Renal cortex interstitium (tissue), 11 donors: ENCODE results near the gene GLI3. TPM values are rescaled to one million over a fixed set of nuclear protein-coding genes. Genes with fewer than 3 reads are reported as not detected.

Experiments
- DNase-seq, 11 donors: peaks; one replicate each; pipeline ENCODE4 v3.0.0-alpha.2; 2013; ENCODE audit warnings: low read depth in 9 of 11, low spot score in 4 of 11; ENCODE audit errors: extremely low read depth in 1 of 11
- polyA plus RNA-seq, 3 donors: library from polyadenylated mRNA; unstranded; fragments of 120-200 nt; gene quantifications; one replicate each; pipeline ENCODE4 v1.2.1, GENCODE V29; 2013; ENCODE audit not compliant: insufficient read length in 3 of 3

The GLI3 gene
- polyA plus RNA-seq, 3 donors = 15.1 to 17.7 (median 16.2) TPM

GRCh38 chr7:42099066-42099465 lies 137.9 kb downstream of the GLI3 start:
- no peak for DNase-seq

GRCh38 chr7:42097752-42098151 lies 139.3 kb downstream of the GLI3 start:
- no peak for DNase-seq

GRCh38 chr7:42096681-42097561 lies 140.1 kb downstream of the GLI3 start:
- DNase-seq = no peak

GRCh38 chr7:42096268-42096667 lies 140.7 kb downstream of the GLI3 start:
- no peak for DNase-seq

- no peak for DNase-seq
Observed at GRCh38 chr7:42095791-42096190, 141.2 kb downstream of the GLI3 start.

- DNase-seq = no peak
Observed at GRCh38 chr7:42093349-42093905, 143.6 kb downstream of the GLI3 start.

- peak in 7 of 11 donors; percentile 52 to 77 (median 60) for DNase-seq
Observed at GRCh38 chr7:42091461-42092291, 145.3 kb downstream of the GLI3 start.

- DNase-seq = no peak
Observed at GRCh38 chr7:42090806-42091205, 146.2 kb downstream of the GLI3 start.

- DNase-seq = no peak
Observed at GRCh38 chr7:42090056-42090455, 147.0 kb downstream of the GLI3 start.

GRCh38 chr7:42087616-42088015 lies 149.4 kb downstream of the GLI3 start:
- no peak for DNase-seq

GRCh38 chr7:42085531-42085930 lies 151.5 kb downstream of the GLI3 start:
- no peak for DNase-seq

- no peak for DNase-seq
Observed at GRCh38 chr7:42084263-42084662, 152.7 kb downstream of the GLI3 start.

- DNase-seq = no peak
Observed at GRCh38 chr7:42083284-42083683, 153.7 kb downstream of the GLI3 start.

- DNase-seq = no peak
Observed at GRCh38 chr7:42082144-42082543, 154.9 kb downstream of the GLI3 start.

- DNase-seq = no peak
Observed at GRCh38 chr7:42081671-42082070, 155.3 kb downstream of the GLI3 start.

GRCh38 chr7:42080841-42081586 lies 156.0 kb downstream of the GLI3 start:
- DNase-seq = no peak

- DNase-seq = no peak
Observed at GRCh38 chr7:42077271-42078135, 159.5 kb downstream of the GLI3 start.

GRCh38 chr7:42076870-42077269 lies 160.1 kb downstream of the GLI3 start:
- DNase-seq = no peak
